Activated naive CD4-positive, alpha-beta T cell treated with anti-CD3 and anti-CD28 coated beads for 36 hours (primary cell): Measurements from ENCODE around the gene ARHGAP35. TPM values are rescaled to one million over a fixed set of nuclear protein-coding genes. Genes with fewer than 3 reads are reported as not detected.
"Not testable (repeated sequence)": the region's sequence is repeated elsewhere in the genome, so short reads cannot be mapped to it uniquely, and the experiment has no call there.

Source experiments
- CTCF ChIA-PET: fragments of 350-600 bp; sonication (Branson Sonifier 250); formaldehyde crosslinking; loops from one replicate; lab custom pipeline; 2021; ENCODE audit warnings: antibody characterized with exemption; lab: Charles Lee
- DNase-seq: peaks from one replicate; pipeline ENCODE4 v3.0.0-alpha.2; 2020
- H3K27ac Mint-ChIP-seq: one replicate; pipeline ENCODE4 v1.8.0; 2021; ENCODE audit warnings: mild to moderate bottlenecking, mixed read lengths
- H3K27me3 Mint-ChIP-seq: one replicate; pipeline ENCODE4 v1.8.0; 2021; ENCODE audit warnings: low read depth, mixed read lengths
- H3K36me3 Mint-ChIP-seq: one replicate; pipeline ENCODE4 v1.8.0; 2021; ENCODE audit warnings: low read depth, mixed read lengths
- H3K4me1 Mint-ChIP-seq: one replicate; pipeline ENCODE4 v1.8.0; 2021; ENCODE audit warnings: low read depth, mixed read lengths
- H3K4me3 Mint-ChIP-seq: one replicate; pipeline ENCODE4 v1.8.0; 2021; ENCODE audit warnings: mild to moderate bottlenecking, moderate library complexity, mixed read lengths
- H3K9me3 Mint-ChIP-seq: one replicate; pipeline ENCODE4 v1.8.0; 2021; ENCODE audit warnings: mixed read lengths
- intact Hi-C: fragments of 100-400 bp; cut with micrococcal nuclease; formaldehyde crosslinking; loops from one replicate; pipeline ENCODE4 v1.15.1; 2023
- total RNA-seq, 2 experiments: library from RNA; stranded (reverse); gene quantifications; one replicate each; pipeline ENCODE4 v1.2.3, GENCODE V29; 2021

ARHGAP35 gene
- 1 to 10 TPM; 8.9 TPM for total RNA-seq

DNA sequence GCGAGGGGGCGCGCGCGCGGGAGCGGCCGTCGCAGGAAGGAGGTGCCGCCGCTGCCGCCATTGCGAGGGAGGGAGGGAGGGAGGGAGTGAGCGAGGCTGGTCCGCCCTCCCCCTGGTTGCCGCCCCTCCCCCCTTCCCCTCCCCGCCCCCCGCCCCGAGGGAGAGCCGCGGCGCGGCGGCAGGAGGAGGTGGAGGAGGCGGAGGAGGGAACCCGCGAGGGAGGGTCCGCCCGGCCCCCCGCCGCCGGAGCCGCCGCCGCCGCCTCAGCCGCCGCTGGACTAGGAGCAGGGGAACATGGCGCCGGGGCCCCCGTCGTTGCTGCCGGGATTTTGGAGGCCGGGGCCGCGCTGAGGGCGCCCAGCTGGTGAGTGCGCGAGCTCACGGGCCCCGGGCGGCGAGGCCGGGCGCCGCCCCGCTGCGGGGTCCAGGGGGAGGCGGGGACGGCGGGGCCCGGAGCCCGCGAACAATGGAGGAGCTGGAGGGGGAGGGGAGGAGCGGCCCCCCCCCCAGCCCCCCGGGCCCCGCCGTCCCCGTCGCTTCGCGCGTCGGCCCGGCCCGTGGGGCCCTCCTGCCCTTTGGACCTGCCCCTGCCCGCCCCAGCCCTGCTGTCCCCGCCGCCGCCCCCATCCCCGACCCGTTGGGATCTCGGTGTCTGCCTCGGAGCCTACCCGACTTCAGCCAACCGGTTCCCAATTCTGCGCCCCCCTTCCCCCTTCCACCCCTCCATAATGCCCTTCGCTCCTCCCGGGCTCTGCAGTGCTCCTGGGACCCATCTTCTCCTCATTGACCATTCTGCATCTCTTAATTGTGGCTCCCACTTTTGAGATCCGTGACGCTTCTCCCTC is at the start of gene ARHGAP35:
Gene ARHGAP35 (plus strand): TSS at position 152 of the 845 bp plus-strand sequence. CDS start 57,679 bp downstream, outside the sequence.
- CTCF ChIA-PET: interaction anchor here (1.4 to 1.9 kb wide), 2 partner anchors 20 to 131 kb away, joined by 3 to 5 read pairs; no protein-coding TSS in a partner anchor
- Mint-ChIP-seq H3K4me3 (peak within 1 kb of the TSS; percentile 84), H3K36me3 (peaks cover 2% of the 10 kb centered on the region), H3K27ac (peak within 1 kb of the TSS; percentile 87), H3K9me3 (peaks cover 3% of the 10 kb centered on the region), H3K27me3 (no peaks in the 10 kb centered on the region), H3K4me1 (peaks cover 17% of the 10 kb centered on the region)
- DNase-seq: peak; percentile 81
- intact Hi-C loops: loop anchor here (1.0 to 10.0 kb wide), 6 partner anchors 11 to 396 kb away; partner anchors contain the start of genes AP2S1, CALM3, CCDC9 and DACT3

GRCh38 chr19:46812977-46813838 is 47.6 kb upstream of the ARHGAP35 start:
- Mint-ChIP-seq H3K36me3 (no peaks in the 10 kb centered on the region), H3K27me3 (no peaks in the 10 kb centered on the region)

GRCh38 chr19:46813839-46814358 is 46.9 kb upstream of the ARHGAP35 start:
- CTCF ChIA-PET: no interaction called here
- no peak overlapping the region for H3K27ac Mint-ChIP-seq
- H3K36me3 Mint-ChIP-seq: no peaks in the 10 kb centered on the region
- no peaks in the 10 kb centered on the region for H3K27me3 Mint-ChIP-seq
- H3K4me3 Mint-ChIP-seq: no peak overlapping the region
- no peaks in the 10 kb centered on the region for H3K4me1 Mint-ChIP-seq
- no peak for DNase-seq
- intact Hi-C loops: loop anchor here (5.0 kb wide), 1 partner anchor 887 kb away; no protein-coding TSS in a partner anchor
- no peaks in the 10 kb centered on the region for H3K9me3 Mint-ChIP-seq

More at GRCh38 chr19:46812977-46813838, 47.6 kb upstream of the ARHGAP35 start:
- CTCF ChIA-PET: no interaction called here
- no peak overlapping the region for H3K4me3 Mint-ChIP-seq
- no peaks in the 10 kb centered on the region for H3K4me1 Mint-ChIP-seq
- no peak for DNase-seq
- no peak overlapping the region for H3K27ac Mint-ChIP-seq
- H3K9me3 Mint-ChIP-seq: no peaks in the 10 kb centered on the region
- intact Hi-C loops: loop anchor here (5.0 kb wide), 1 partner anchor 886 kb away; no protein-coding TSS in a partner anchor

- no peaks in the 10 kb centered on the region for H3K27me3 Mint-ChIP-seq
- peaks cover 14% of the 10 kb centered on the region for H3K4me1 Mint-ChIP-seq
- DNase-seq: no peak
- H3K9me3 Mint-ChIP-seq: no peaks in the 10 kb centered on the region
- no peak overlapping the region for H3K27ac Mint-ChIP-seq
- H3K36me3 Mint-ChIP-seq: no peaks in the 10 kb centered on the region
- intact Hi-C loops: no loop called here
- CTCF ChIA-PET: interaction anchor here (0.9 kb wide), 1 partner anchor 58 kb away, joined by 3 read pairs; no protein-coding TSS in a partner anchor
- no peak overlapping the region for H3K4me3 Mint-ChIP-seq
Observed at GRCh38 chr19:46815833-46816627, 44.8 kb upstream of the ARHGAP35 start.

- Mint-ChIP-seq H3K27ac (no peak overlapping the region), H3K36me3 (no peaks in the 10 kb centered on the region), H3K4me1 (peaks cover 28% of the 10 kb centered on the region), H3K4me3 (no peak overlapping the region), H3K9me3 (no peaks in the 10 kb centered on the region), H3K27me3 (no peaks in the 10 kb centered on the region)
- CTCF ChIA-PET: interaction anchor here (0.9 to 1.9 kb wide), 3 partner anchors 21 to 61 kb away, joined by 3 to 7 read pairs (median 4); no protein-coding TSS in a partner anchor
- intact Hi-C loops: no loop called here
- DNase-seq: peak; percentile 16
Observed at GRCh38 chr19:46818812-46819211, 42.0 kb upstream of the ARHGAP35 start.

DNA sequence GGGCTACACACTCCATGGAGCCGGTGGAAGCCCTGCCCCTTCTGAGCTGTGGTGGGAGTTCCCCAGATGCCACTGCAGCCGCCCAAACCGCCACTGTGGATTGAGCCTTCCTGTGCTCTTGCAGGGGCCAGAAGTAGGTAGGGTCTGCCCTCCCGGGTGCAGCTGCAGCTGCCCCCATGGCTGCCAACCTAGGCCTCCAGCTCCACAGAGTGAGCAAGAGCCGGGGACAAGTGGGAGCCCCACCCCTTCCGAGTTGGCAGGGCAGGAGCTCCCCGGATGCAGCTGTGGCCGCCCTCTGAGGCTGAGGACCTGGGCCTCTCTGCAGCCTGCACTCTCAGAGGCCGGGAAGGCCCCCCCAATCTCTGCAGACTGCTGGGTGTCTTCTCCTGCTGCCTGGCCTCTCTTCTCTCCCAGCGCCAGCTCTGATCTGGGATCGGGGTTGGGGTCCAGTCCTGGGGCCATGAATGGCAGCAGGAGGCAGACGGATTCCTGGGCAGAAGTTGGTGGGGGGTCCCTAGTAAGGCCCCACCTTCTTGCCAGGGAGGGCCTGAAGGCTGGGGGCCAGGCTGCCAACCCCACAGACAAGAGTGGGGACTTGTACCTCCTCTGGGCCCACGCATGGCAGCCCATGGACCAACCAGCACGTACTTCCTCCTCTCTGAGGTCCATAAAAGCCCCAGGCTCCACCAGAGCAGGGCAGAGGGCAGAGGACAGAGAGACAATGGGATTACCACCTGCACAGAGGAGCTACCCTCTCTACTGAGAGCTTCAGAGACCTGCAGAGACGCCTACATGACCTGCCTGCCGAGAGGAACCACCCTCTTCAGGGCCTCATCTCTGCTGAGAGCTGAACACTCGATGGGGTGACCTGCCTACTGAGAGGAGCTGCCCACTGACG is 39.0 kb upstream of the ARHGAP35 start:
- H3K4me3 Mint-ChIP-seq: no peak overlapping the region
- CTCF ChIA-PET: interaction anchor here (0.9 to 1.7 kb wide), 8 partner anchors 18 to 192 kb away, joined by 3 to 10 read pairs (median 4); no protein-coding TSS in a partner anchor
- peak; percentile 82 for DNase-seq
- no peaks in the 10 kb centered on the region for H3K9me3 Mint-ChIP-seq
- intact Hi-C loops: loop anchor here (1.0 kb wide), 1 partner anchor 35 kb away; no protein-coding TSS in a partner anchor
- H3K27ac Mint-ChIP-seq: peak overlapping the region; percentile 26
- H3K27me3 Mint-ChIP-seq: no peaks in the 10 kb centered on the region
- H3K36me3 Mint-ChIP-seq: no peaks in the 10 kb centered on the region
- H3K4me1 Mint-ChIP-seq: peaks cover 29% of the 10 kb centered on the region

DNA sequence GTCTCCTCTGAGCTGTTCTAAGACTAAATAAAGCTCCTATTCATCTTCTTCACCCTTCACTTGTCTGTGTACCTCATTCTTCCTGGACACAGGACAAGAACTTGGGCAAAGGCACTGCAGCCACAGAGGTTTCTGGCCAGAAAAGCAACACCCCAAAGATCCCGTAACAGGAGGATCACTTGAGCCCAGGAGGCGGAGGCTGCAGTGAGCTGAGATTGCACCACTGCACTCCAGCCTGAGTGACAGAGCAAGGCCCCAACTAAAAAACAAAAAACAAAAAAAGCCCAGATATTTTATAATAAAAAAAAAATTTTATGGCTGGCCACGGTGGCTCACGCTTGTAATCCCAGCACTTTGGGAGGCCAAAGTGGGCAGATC is 38.4 kb upstream of the ARHGAP35 start:
- H3K4me3 Mint-ChIP-seq, DNase-seq, H3K27me3 Mint-ChIP-seq, H3K36me3 Mint-ChIP-seq, H3K9me3 Mint-ChIP-seq, intact Hi-C loops: not testable (repeated sequence)
- Mint-ChIP-seq H3K27ac (peak overlapping the region; percentile 26), H3K4me1 (peaks cover 29% of the 10 kb centered on the region)
- CTCF ChIA-PET: interaction anchor here (0.9 to 1.7 kb wide), 4 partner anchors 18 to 192 kb away, joined by 3 to 10 read pairs (median 4); no protein-coding TSS in a partner anchor

GRCh38 chr19:46823049-46823448 is 37.7 kb upstream of the ARHGAP35 start:
- CTCF ChIA-PET: interaction anchor here (0.9 kb wide), 2 partner anchors 17 to 191 kb away, joined by 3 to 4 read pairs; no protein-coding TSS in a partner anchor
- Mint-ChIP-seq H3K27ac (no peak overlapping the region), H3K4me1 (peaks cover 29% of the 10 kb centered on the region), H3K27me3 (no peaks in the 10 kb centered on the region), H3K9me3 (no peaks in the 10 kb centered on the region), H3K4me3 (no peak overlapping the region), H3K36me3 (no peaks in the 10 kb centered on the region)
- no peak for DNase-seq
- intact Hi-C loops: no loop called here

DNA sequence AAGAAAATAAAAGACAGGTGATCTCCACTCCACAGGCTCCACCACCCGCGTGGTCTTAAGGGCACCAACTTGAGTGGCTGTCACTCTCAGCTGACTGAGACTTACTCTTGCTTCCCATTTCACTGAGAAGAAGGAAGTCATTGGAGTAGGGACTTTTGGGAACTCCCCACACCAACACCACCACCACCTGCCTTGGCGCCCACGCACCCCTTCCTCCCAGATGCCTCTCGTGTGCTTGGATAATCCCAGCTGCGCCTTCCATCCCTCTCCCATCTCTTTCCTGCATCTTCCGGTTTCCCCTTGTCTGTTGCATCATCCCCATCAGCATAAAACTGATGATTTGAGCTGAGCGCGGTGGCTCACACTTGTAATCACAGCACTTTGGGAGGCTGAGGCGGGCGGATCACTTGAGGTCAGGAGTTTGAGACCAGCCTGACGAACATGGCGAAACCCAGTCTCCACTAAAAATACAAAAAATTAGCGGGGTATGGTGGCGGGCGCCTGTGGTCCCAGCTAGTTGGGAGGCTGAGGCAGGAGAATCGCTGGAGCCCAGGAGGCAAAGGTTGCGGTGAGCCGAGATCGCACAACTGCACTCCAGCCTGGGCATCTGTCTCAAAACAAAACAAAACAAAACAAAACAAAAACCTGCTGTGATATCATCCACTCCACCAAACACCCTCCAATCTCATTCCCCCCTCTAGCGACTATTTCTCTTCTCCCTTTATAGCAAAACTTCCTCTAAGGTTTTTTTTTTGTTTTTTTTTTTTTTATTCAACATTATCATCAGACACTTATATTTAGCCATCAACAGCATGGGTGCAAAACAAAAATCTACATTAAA is 35.7 kb upstream of the ARHGAP35 start:
- no peaks in the 10 kb centered on the region for H3K27me3 Mint-ChIP-seq
- no peaks in the 10 kb centered on the region for H3K36me3 Mint-ChIP-seq
- H3K27ac Mint-ChIP-seq: no peak overlapping the region
- no peaks in the 10 kb centered on the region for H3K9me3 Mint-ChIP-seq
- no peak overlapping the region for H3K4me3 Mint-ChIP-seq
- DNase-seq: peak; percentile 15
- H3K4me1 Mint-ChIP-seq: peaks cover 31% of the 10 kb centered on the region
- intact Hi-C loops: no loop called here
- CTCF ChIA-PET: interaction anchor here (0.6 to 1.1 kb wide), 2 partner anchors 15 to 28 kb away, joined by 4 to 7 read pairs; no protein-coding TSS in a partner anchor

- Mint-ChIP-seq H3K27me3 (no peaks in the 10 kb centered on the region), H3K9me3 (no peaks in the 10 kb centered on the region), H3K27ac (no peak overlapping the region), H3K4me1 (peaks cover 27% of the 10 kb centered on the region), H3K36me3 (no peaks in the 10 kb centered on the region), H3K4me3 (no peak overlapping the region)
- intact Hi-C loops: no loop called here
- CTCF ChIA-PET: no interaction called here
- DNase-seq: no peak
Observed at GRCh38 chr19:46825731-46826055, 35.1 kb upstream of the ARHGAP35 start.
